ENCODE measurements around the gene TRIM52.

DNA sequence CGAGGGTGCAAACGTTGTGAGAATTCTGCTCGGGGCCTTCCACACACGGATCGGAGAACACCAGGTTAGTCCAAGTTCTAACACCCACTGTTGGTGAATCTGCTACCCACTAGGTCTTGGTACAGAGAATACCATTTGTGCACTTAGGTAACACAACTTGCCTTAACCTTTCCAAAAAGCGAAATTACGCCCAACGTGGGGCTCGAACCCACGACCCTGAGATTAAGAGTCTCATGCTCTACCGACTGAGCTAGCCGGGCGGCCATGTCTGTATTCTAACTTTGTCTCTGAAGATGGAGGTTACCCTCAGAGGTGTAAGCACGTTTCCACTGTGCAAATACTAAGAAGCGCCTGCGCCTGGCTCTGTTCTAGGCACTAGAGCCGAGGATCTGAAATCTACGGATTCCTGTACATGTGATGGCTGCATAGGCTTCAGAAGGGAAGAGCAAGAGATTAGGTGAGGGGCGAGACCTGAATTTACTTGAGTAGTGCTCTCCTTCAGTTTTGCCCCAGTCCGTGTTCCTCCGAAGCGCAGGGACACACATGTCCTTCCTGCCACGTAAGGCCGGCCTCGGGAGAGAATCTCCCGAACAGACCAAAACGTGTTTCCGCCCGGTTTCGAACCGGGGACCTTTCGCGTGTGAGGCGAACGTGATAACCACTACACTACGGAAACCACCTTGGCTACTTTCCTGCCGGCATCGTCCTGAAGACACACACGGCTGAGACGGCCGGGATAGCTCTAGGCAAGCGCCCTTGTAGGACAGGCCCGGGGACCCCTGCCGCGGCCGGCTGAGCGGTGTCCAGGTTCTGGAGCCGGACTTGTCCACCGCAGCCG, 38.9 kb downstream of the TRIM52 start:
- TF ChIP-seq EZH2 (IDR thresholded peaks at IDR 0.05; ENCODE audit: low read length, missing control alignments), result no peak
- TF ChIP-seq, protein P1, sequence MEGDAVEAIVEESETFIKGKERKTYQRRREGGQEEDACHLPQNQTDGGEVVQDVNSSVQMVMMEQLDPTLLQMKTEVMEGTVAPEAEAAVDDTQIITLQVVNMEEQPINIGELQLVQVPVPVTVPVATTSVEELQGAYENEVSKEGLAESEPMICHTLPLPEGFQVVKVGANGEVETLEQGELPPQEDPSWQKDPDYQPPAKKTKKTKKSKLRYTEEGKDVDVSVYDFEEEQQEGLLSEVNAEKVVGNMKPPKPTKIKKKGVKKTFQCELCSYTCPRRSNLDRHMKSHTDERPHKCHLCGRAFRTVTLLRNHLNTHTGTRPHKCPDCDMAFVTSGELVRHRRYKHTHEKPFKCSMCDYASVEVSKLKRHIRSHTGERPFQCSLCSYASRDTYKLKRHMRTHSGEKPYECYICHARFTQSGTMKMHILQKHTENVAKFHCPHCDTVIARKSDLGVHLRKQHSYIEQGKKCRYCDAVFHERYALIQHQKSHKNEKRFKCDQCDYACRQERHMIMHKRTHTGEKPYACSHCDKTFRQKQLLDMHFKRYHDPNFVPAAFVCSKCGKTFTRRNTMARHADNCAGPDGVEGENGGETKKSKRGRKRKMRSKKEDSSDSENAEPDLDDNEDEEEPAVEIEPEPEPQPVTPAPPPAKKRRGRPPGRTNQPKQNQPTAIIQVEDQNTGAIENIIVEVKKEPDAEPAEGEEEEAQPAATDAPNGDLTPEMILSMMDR (conservative IDR thresholded peaks at IDR 0.05 in 1 of 2, IDR thresholded peaks at IDR 0.05 in 1 of 2; ENCODE audit: low read depth in 1 of 2, low read length in 2 of 2), result no peak

Data from fibroblast of lung (primary cell).